ELR (cell line): ENCODE data around the gene LNX1.

Source experiments
- DNase-seq: peaks from one replicate; pipeline ENCODE4 v3.0.0-alpha.2; 2015; ENCODE audit warnings: low read depth

Gene LNX1

GRCh38 chr4:53572600-53572994 lies 18.7 kb downstream of the LNX1 start:
- DNase-seq, result no peak

- DNase-seq, result no peak
These were observed 19.2 kb downstream of the LNX1 start for GRCh38 chr4:53571936-53572599.

GRCh38 chr4:53563824-53564223 lies 27.5 kb downstream of the LNX1 start:
- DNase-seq, result peak; percentile 87

- no peak for DNase-seq
These were observed 28.9 kb downstream of the LNX1 start for GRCh38 chr4:53562409-53562808.

- DNase-seq, result peak; percentile 39
These were observed 32.2 kb downstream of the LNX1 start for GRCh38 chr4:53559021-53559620.

GRCh38 chr4:53558065-53558801 lies 33.1 kb downstream of the LNX1 start:
- peak; percentile 71 for DNase-seq

GRCh38 chr4:53557669-53558064 lies 33.6 kb downstream of the LNX1 start:
- no peak for DNase-seq

- no peak for DNase-seq
These were observed 34.6 kb downstream of the LNX1 start for GRCh38 chr4:53556651-53557050.

GRCh38 chr4:53553486-53554210 lies 37.6 kb downstream of the LNX1 start:
- no peak for DNase-seq

GRCh38 chr4:53552711-53553110 lies 38.6 kb downstream of the LNX1 start:
- DNase-seq, result no peak

GRCh38 chr4:53551958-53552357 lies 39.3 kb downstream of the LNX1 start:
- peak; percentile 20 for DNase-seq

- DNase-seq, result no peak
These were observed 39.9 kb downstream of the LNX1 start for GRCh38 chr4:53551281-53551864.

GRCh38 chr4:53548662-53549061 lies 42.6 kb downstream of the LNX1 start:
- no peak for DNase-seq

- DNase-seq, result no peak
These were observed 43.3 kb downstream of the LNX1 start for GRCh38 chr4:53547983-53548382.

GRCh38 chr4:53545942-53546581 lies 45.2 kb downstream of the LNX1 start:
- no peak for DNase-seq

- DNase-seq, result no peak
These were observed 46.0 kb downstream of the LNX1 start for GRCh38 chr4:53545273-53545672.

GRCh38 chr4:53543561-53543960 lies 47.7 kb downstream of the LNX1 start:
- no peak for DNase-seq

GRCh38 chr4:53541577-53542206 lies 49.6 kb downstream of the LNX1 start:
- peak; percentile 84 for DNase-seq

GRCh38 chr4:53538756-53539155 lies 52.5 kb downstream of the LNX1 start:
- DNase-seq, result no peak

- DNase-seq, result no peak
These were observed 53.7 kb downstream of the LNX1 start for GRCh38 chr4:53537606-53538005.

- DNase-seq, result no peak
These were observed 55.0 kb downstream of the LNX1 start for GRCh38 chr4:53536328-53536727.
